Lung microvascular endothelial cell (primary cell): ENCODE measurements around the gene GFPT2. TPM values are rescaled to one million over a fixed set of nuclear protein-coding genes. Genes with fewer than 3 reads are reported as not detected.

ENCODE experiments used
- DNase-seq, 2 donors: peaks; one replicate each; pipeline versions ENCODE4 v3.0.0 to v3.0.0-alpha.2; 2010; ENCODE audit warnings: low read depth in 2 of 2
- total RNA-seq: library from RNA; depleted of rRNA; stranded (reverse); fragments of >200 nt; gene quantifications from 2 replicates; pipeline ENCODE4 v1.2.1, GENCODE V29; 2014

GFPT2 gene
- total RNA-seq, 1 donor from 2014 or later: 0.79 TPM

DNA sequence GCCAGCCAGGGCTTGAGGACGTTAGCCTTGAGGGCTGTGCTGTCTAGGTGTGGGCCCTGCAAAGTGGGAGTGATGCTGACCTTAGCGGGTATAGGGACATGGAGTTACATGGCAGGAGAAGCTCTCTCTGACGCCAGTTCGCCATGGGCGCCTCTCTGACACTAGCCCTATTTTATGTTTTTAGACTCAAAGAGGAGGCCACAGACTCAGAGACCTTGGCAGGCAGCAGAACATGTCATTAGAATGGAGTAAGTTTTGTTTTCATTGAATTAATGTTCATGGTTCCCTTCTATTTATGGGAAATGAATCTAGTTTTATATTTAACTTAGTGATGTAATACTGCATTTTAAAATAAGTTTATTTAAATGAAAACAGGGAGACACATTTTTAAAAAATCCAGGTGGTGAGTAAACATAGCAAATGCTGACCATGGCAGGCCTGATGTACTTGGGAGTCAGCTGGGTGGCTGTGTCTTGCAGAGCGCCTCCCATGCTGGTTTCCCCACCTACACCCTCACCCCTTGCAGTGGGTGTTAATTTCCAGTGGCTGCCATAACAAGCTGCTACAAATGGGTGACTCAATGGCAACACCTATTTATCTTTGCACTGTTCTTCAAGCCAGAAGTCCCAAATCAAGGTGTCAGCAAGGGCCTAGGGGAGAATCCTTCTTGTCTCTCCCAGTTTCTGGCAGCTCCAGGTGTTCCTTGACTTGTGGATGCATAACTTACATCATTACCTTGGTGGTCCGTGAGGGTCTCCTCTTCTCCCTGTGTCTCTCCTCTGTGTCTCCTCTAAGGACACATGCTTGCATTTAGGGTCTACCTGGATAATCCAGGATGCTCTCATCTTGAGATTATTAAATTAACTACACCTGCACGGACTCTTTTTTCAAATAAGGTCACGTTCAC lies 25.6 kb upstream of the GFPT2 start:
- no peak for DNase-seq

DNA sequence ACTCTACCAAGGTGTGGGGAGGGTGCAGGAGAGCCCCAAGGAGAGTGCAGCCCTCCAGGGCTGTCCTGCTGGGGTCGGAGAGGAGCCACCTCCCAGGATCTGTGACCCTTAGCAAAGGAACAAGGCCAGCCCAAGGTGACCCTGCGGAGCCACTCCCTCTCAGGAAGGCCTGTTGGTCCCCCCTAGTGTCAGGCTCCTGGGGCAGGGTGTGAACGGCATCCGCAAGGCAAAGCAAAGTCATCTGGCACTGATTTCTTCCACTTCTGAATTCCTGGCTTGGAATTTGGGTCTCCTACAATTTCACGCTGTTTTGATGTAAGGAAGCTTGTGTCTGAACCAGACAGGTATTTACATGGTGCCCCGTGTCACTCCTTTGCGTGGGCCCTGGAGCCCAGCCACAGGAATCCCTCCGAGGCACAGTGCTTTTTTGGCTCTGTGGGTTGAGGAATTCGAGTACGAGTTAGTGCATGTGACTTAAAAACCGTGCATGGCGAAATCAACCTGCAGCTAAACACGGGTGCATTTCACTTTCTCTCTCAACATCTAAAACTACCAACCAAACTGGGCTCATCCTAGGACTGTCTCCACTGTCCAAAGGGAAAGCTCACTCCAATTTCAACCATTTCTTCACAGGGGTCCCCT lies 24.5 kb upstream of the GFPT2 start:
- no peak for DNase-seq

DNA sequence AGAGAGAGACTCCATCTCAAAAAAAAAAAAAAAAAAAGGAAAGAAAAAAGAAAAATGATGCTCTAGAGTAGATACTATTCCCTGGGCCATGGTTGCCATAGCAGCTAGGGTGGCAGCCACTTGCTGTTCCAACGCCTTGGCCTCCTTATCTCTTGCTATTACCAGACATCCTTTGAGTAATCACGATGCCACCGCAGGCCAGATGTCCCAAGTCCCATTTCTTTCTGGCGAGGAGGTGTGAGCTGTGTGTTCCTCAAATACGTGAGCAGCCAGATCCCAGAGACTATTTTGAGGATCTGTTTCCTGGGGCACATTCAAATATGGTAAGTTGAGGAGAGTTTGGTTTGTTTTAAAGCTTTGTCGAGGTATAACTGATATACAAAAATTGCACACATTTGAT lies 23.4 kb upstream of the GFPT2 start:
- no peak for DNase-seq

DNA sequence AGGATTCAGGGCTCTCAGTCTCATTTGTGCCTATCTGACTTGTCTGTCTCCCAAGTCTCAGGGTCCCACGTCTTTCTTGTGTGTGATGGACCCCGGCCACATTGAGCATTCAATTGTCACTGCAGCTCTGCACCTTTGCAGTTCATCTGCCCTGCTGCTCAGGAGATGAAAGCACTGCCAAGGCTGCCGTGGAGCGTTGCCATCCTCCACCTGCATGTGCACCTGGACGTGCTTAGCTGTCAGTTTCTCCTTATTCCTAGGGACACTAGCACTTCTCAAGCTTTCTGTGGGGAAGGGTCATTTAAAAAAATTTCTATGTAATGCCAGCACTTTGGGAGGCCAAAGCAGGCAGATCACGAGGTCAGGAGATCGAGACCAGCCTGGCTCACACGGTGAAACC lies 22.8 kb upstream of the GFPT2 start:
- no peak for DNase-seq

DNA sequence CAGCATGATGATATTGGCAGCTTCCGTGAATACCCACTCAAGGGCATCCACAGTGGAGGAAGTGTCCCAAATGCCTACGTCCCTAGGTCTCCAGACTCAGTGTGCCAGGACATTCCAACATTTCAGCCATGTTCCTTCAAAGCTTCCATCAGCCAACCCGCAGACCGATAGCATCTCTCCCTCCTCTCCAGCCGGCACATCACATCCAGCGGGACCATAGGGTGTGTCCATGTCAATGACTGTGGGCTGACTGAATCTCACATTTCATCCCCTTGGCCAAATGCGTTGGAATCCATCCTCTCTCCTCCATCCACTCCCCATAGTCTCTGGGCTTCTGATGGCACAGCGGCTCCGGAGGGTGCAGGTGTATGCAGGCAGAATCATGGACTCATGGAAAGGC lies 22.2 kb upstream of the GFPT2 start:
- no peak for DNase-seq

DNA sequence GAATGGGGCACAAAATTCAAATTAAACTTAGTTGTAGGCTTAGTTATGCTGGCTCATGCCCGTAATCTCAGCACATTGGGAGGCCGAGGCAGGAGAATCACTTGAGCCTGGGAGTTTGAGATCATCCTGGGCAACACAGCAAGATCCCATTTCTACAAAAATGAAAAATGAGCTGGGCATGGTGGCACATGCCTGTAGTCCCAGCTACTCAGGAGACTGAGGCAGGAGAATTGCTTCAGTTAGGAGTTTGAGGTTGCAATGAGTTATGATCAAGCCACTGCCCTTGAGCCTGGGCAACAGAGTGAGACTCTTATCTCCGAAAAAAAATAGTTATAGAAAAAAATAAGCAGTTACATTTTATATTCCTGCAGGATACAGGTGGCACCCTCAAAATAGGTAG lies 20.7 kb upstream of the GFPT2 start:
- DNase-seq: no peak

DNA sequence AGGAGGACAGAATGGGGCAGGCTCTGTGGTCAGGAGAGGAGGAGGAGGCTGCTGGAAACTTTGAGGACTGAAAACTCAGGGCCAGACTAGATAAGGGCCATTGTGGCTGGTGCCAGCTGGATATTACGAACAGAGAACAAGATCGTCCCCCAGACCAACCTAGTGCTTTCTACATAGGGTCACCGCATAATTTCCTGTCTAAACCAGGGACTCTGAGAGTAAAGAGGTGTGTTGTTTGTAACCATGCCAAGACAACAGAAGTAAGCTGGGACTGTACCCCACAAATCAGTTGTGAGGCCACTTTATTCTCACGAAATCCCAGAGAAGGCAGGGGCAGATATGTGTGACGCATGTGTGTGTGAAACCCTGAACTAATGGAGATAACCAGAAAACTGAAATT lies 20.3 kb upstream of the GFPT2 start:
- DNase-seq: no peak

DNA sequence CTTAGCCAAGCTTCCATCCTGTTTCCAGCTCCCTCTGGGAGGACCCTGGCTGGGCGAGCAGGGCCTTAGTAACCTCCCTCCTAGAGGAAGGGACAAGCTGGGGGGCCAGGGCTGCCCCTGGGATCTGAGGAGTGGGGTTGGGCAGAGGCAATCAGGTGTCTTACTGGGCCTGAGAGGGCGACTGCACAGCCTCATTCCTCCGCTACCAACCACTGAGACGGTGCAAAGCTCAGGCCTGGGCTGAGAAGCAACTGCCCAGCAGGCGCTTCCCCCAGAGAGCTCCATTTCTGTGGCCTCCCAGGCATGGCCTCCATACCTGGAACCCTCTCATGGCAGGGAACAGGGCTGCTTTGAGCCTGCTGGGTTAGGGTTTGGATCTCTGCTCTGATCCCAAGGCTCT lies 18.8 kb upstream of the GFPT2 start:
- DNase-seq: no peak

DNA sequence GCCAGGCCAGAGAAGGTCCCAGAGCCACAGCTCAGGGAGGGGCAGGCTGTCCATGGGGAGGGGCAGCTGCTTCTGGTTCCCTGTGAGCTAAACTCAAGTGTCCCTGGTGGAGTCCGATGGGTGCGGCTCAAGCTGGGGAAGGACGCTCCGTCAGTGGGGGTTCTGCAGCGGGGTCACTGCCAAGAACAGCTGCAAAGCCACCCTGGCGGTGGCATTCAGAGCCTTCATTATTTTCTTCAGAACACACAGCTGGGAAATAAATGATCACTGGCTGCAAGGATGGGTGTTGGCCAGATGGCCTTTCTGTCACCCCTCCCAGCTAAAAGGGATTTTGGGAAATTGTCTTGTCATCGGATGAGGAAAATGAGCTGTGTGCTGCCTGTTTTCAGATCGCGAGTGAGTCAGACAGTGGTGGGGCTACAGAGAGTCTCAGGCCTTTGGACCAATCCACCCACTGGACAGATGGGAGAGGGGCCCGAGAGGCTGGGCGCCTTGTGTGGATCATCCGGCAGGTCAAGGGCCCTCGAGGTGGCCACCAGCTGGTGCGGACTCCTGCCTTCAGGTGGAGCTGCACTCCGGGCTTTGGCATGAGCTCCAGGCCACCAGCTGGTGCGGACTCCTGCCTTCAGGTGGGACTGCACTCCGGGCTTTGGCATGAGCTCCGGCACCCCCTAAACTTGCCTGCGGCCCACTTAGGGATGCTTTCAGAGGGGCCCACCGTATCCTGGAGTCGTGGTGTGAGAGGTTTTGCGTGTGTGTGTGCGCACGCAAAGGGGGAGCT lies 17.9 kb upstream of the GFPT2 start:
- no peak for DNase-seq

DNA sequence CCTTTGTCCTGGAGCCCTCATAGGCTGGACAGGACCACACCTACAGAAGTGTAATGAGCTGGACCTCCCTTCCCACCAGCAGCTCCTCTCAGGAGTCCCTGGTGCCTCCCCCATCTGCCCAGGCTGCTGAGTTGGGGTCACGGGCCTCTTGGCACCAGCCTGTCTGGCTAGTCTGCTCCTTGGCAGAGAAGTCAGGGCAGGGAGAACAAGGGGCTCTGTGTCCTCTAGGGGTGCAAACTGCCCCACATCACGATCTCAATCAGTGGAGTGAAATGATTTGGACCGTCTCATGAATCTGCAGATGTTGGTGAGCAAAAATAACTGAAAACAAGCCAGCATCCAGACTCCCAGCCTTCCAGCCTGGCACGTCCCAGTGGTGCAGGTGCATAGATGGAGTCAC lies 14.9 kb upstream of the GFPT2 start:
- DNase-seq: no peak

DNA sequence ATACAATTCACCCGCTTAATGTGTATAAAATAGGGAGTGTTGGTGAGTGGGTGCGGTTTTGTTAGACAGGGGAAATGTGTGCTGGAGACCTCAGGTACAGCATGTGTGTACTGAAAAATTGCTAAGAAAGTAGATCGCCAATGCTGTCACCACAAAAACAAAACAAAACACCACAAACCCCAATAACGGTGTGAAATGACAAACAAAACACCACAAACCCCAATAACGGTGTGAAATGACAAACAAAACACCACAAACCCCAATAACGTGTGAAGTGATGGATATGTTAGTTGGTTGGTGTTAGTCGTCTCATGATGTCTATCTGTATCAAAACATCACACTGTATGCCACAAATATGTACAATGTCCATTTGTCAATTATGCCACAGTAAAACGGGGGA lies 14.2 kb upstream of the GFPT2 start:
- no peak for DNase-seq

DNA sequence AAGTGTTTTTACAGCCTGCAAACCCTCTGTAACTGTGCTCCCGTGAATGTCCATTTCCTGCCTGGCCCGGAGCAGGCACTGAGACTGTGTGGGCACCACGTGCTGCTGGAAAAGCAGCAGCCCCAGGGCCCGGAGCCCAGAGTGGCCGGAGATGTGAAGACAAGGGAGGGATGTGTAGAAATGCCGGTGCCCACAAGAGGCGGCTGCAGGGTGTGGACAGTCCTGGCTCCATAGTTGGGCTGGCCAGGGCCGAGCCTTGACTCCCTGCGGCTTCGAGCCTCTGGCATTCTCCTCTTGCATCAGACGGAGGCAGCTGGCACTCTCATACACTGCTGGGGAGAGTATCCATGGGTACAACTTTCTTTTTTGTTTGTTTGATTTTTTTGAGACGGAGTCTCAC lies 13.2 kb upstream of the GFPT2 start:
- DNase-seq: peak in 1 of 2 donors; percentile 20

DNA sequence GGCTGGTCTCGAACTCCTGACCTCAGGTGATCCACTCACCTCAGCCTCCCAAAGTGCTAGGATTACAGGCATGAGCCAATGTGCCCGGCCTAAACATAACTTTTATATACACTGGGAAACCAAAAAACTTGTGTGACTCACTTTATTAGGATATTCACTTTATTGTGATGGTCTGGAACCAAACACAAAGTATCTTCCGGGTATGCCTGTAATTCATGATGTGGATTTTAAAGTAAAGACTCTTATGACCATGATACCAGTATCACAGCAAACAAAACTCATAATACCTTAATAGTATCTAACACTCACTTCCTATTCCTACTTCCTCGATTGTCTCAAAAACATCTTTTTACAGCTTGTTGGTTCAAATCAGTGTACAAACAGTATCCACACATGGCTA lies 12.7 kb upstream of the GFPT2 start:
- no peak for DNase-seq

DNA sequence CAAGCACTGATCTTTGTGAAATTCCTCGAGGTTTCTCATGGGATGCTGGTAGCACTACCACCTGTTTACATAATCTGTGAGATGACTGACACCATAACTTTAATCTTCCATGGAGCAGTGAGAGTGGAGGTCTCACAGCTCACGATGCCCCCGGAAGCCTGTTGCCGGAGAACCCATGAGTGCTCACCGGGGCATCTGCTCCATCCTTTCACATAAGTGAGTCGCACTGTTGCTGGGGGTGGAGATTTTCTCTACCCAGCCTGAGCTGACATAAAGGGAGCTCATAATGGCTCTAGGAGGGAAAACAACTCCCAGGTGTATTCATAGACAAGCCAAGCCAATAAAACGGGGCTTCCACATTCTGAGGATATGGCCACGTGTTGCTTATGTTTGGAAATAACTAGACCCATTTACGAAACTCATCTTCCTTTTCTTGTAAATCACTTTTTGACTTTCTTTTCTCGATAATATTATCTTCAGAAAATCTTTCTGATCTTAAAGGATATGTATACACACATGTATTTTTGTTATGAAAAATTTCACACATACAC lies 11.2 kb upstream of the GFPT2 start:
- no peak for DNase-seq

DNA sequence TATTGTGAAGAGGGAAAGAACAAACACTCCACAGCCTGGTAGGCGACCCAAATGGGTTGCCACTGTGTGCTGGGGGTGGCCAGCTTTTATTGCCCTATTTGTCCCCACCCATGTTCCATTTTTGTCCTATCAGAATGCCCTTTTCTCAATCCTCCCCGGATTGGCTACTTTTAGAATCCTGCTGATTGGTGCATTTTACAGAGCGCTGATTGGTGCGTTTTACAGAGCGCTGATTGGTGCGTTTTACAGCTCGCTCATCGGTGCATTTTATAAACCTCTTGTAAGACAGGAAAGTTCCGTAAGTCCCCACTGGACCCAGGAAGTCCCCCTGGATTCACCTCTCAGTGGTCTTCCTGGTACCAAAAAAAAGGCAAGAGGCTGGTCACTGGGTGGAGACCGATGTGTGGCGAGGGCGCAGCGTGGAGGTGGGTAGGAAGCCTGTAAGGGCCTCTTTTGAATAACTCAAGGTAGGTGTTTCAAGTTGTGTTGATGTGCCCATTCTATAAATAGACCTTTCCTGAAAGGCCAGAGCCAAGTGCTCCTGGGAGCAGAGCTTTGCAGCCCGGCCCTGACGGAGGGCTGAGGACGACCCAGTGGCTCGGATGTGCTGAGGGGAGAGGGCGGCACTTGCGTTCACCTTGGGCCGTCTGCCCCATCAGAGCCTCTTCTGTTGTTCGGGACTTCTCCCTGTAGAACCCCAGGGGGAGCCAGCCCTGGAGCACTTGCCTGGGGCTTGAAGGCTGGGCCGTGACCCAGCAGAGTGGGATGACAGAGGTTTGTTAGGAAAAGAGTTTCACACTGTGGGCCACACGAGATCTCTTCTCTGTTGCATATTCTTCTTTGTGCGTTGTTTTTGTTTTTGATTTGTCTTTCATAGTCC lies 7.2 kb upstream of the GFPT2 start:
- DNase-seq: no peak

DNA sequence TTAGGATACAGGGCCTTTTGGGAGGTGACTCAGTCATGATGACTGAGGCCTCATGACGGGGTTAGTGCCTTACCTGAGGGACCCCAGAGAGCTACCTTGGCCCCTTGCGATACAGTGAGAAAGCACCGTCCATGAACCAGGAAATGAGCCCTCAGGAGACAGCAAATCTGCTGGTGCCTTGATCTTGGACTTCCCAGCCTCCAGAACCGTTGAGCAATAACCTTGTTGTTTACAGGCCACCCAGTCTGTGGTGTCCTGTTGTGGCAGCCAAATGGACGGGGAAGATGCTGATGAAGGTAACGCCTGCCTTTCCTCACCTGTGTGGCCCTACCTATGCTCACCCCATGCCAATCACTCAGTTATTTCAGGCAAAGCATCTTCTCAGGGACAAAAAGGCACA lies 5.6 kb upstream of the GFPT2 start:
- DNase-seq: no peak

DNA sequence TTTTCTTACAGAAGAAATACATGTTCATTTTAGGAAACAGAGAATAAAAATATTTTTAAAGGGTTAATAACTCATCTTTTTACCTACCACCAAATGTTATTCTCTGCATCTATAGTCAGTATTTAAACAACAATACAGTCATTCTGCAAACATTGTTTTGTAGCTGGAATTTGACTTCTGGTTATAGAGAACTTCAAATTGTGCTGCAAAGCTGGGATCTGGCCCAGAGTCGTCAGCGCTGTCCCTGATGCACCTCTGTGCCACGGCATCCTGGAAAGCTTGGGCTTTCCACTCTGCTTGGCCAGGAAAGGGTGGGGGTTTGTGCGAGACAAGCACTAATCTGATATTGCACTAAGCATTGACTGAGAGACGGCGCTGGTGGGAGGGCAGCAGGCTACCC lies 5.0 kb upstream of the GFPT2 start:
- DNase-seq: no peak

DNA sequence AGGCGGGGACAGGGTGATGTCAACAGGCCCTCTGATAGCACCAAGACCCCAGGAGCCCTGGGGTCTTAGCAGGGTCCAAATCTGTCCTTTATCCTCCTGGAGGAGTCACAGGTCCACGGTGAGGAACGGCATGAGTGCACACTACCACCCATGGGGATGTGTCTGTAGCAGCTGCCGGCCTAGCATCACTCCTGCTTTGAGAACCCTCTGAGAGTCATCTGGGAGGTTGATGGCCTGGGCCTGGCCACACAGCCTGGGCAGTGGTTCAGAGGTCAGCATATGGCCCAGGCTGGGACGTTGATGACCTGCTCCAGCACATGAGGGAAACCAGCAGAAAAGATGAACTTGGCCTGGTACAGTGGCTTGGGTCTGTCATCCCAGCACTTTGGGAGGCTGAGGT lies 1.8 kb upstream of the GFPT2 start:
- DNase-seq: no peak

DNA sequence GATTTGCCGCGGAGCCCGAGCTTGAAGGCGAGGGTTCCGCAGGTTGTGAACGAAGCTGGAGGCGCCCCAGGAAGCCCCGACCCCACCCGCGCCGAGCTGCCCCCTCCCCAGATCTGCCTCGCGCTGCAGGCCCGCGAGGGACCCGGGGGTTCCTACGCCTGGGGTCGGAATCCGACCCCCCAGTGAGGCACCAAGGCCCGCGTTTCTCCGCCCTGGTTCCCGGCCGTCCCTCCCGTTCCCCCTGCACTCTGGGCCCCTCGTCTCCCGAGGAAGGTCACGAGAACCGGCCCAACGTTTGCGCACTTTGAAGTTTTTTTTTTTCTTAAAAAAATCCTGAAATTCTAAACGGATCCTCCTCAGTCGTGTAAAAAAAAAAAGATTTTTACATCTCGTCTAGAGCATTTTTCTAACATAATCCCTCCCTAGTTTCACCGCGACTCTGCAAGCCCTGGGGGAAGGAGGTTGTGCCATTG lies 880 bp upstream of the GFPT2 start:
- no peak for DNase-seq

DNA sequence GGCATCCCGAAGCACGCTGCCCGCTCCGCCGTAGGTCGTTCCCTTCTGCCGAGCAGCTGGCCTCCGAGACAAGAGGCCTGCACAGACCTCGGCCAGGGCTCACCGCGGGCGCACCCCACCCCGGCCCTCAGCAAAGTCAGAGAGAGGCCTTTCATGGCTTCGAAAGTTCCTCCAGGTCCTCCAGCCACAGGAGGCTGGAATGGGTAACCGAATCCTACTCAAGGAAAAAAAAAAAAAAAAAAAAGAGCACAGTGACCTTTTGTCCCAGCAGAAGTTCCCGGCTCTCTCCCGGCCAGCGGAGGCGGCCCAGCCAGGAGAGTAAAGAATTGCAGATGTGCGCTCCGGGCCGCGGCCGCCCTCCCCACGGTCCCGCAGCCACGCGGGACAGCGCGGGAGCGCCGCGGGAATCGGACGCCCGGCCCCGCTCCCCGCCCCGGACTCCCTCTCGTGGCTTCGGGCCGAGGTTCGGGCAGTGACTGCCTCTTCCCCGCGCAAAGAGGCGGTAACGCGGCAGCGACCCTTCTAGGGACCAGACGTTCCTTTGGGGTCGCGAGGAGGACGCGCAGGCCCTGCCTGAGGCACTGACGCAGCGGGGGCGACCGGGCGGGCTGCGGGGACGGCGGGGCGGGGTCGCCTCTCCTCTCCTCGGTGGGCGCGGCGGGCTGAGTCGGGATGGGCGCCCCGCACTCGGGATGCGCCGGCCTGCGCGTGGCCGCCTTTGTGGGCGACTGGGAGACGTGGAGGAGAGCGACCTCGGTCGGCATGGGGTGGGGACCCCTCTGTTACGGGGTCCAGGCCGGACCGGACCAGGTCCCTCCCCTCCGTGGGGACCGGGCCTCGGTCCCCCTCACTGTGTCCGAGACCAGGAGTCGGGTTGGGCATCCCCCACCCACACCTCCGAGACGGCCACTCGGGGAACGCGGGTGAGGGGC lies 754 bp downstream of the GFPT2 start:
- DNase-seq: peak in 1 of 2 donors; percentile 25
